Measurements from ENCODE around the gene SH2D7.
A peak's percentile ranks its signal among the peaks of the same experiment; 100 is the strongest.

DNA sequence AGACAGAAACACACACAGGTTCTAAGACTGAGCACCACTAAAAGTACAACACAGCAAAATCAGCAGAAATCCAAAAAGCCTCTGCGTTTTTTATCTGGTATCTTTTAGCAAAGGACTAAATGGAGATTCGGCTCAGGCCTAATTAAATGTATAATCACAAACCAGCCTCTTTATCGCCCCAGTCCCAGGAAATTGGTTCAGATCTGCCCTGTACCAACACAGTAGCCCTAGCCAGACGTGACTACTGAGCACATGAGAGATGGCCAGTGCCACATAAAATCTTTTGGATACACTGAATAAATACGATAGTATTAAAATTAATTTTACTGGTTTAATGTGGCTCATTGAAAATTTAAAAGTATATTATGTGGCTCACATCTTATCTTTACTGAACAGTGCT is 34.6 kb upstream of the SH2D7 start:
- TF ChIP-seq, protein P1, sequence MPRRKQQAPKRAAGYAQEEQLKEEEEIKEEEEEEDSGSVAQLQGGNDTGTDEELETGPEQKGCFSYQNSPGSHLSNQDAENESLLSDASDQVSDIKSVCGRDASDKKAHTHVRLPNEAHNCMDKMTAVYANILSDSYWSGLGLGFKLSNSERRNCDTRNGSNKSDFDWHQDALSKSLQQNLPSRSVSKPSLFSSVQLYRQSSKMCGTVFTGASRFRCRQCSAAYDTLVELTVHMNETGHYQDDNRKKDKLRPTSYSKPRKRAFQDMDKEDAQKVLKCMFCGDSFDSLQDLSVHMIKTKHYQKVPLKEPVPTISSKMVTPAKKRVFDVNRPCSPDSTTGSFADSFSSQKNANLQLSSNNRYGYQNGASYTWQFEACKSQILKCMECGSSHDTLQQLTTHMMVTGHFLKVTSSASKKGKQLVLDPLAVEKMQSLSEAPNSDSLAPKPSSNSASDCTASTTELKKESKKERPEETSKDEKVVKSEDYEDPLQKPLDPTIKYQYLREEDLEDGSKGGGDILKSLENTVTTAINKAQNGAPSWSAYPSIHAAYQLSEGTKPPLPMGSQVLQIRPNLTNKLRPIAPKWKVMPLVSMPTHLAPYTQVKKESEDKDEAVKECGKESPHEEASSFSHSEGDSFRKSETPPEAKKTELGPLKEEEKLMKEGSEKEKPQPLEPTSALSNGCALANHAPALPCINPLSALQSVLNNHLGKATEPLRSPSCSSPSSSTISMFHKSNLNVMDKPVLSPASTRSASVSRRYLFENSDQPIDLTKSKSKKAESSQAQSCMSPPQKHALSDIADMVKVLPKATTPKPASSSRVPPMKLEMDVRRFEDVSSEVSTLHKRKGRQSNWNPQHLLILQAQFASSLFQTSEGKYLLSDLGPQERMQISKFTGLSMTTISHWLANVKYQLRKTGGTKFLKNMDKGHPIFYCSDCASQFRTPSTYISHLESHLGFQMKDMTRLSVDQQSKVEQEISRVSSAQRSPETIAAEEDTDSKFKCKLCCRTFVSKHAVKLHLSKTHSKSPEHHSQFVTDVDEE (CRISPR knock-in tag; IDR thresholded peaks at IDR 0.05): no peak
- TF ChIP-seq, protein P2, sequence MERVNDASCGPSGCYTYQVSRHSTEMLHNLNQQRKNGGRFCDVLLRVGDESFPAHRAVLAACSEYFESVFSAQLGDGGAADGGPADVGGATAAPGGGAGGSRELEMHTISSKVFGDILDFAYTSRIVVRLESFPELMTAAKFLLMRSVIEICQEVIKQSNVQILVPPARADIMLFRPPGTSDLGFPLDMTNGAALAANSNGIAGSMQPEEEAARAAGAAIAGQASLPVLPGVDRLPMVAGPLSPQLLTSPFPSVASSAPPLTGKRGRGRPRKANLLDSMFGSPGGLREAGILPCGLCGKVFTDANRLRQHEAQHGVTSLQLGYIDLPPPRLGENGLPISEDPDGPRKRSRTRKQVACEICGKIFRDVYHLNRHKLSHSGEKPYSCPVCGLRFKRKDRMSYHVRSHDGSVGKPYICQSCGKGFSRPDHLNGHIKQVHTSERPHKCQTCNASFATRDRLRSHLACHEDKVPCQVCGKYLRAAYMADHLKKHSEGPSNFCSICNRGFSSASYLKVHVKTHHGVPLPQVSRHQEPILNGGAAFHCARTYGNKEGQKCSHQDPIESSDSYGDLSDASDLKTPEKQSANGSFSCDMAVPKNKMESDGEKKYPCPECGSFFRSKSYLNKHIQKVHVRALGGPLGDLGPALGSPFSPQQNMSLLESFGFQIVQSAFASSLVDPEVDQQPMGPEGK (CRISPR knock-in tag; IDR thresholded peaks at IDR 0.05; ENCODE audit: borderline replicate concordance): no peak
- TF ChIP-seq, protein P3, sequence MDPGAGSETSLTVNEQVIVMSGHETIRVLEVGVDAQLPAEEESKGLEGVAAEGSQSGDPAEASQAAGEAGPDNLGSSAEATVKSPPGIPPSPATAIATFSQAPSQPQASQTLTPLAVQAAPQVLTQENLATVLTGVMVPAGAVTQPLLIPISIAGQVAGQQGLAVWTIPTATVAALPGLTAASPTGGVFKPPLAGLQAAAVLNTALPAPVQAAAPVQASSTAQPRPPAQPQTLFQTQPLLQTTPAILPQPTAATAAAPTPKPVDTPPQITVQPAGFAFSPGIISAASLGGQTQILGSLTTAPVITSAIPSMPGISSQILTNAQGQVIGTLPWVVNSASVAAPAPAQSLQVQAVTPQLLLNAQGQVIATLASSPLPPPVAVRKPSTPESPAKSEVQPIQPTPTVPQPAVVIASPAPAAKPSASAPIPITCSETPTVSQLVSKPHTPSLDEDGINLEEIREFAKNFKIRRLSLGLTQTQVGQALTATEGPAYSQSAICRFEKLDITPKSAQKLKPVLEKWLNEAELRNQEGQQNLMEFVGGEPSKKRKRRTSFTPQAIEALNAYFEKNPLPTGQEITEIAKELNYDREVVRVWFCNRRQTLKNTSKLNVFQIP (CRISPR knock-in tag; IDR thresholded peaks at IDR 0.05; ENCODE audit: borderline replicate concordance, low read depth): no peak
- TF ChIP-seq, protein P4, sequence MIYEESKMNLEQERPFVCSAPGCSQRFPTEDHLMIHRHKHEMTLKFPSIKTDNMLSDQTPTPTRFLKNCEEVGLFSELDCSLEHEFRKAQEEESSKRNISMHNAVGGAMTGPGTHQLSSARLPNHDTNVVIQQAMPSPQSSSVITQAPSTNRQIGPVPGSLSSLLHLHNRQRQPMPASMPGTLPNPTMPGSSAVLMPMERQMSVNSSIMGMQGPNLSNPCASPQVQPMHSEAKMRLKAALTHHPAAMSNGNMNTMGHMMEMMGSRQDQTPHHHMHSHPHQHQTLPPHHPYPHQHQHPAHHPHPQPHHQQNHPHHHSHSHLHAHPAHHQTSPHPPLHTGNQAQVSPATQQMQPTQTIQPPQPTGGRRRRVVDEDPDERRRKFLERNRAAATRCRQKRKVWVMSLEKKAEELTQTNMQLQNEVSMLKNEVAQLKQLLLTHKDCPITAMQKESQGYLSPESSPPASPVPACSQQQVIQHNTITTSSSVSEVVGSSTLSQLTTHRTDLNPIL (CRISPR knock-in tag; IDR thresholded peaks at IDR 0.05; ENCODE audit: low read depth): no peak
- TF ChIP-seq ARNTL (CRISPR knock-in tag; IDR thresholded peaks at IDR 0.05; ENCODE audit: borderline replicate concordance, low read depth): no peak
- TF ChIP-seq RARB (CRISPR knock-in tag; IDR thresholded peaks at IDR 0.05): no peak
- 0 out of 2 replicates have a peak, but pooled peaks have one; percentile 29 for TF ChIP-seq TCF4 (CRISPR knock-in tag; IDR thresholded peaks at IDR 0.05; ENCODE audit: borderline replicate concordance)
- TF ChIP-seq ZC3H10 (CRISPR knock-in tag; IDR thresholded peaks at IDR 0.05): no peak
- no peak for TF ChIP-seq CSDC2 (CRISPR knock-in tag; IDR thresholded peaks at IDR 0.05)
